Measurements from ENCODE around the gene GEN1.

GRCh38 chr2:17800693-17801458 is 46.9 kb downstream of the GEN1 start:
- TF ChIP-seq POLR2AphosphoS5 (IDR thresholded peaks at IDR 0.05; ENCODE audit: low read depth, low read length), result no peak
- no peak for TF ChIP-seq POLR2A (IDR thresholded peaks at IDR 0.05; ENCODE audit: low read depth, low read length)
- TF ChIP-seq TAF1 (IDR thresholded peaks at IDR 0.05; ENCODE audit: borderline replicate concordance, low read depth, low read length), result no peak

Measured in GM12892 (cell line).